Mesenchymal stem cell (in vitro differentiated cells and primary cell): ENCODE results near the gene MMP23B.

Experiments
- DNase-seq: peaks from one replicate; pipeline ENCODE4 v3.0.0-alpha.2; 2013
- H2AFZ ChIP-seq: one replicate; pipeline ENCODE4 v1.6.1; 2013; ENCODE audit warnings: low read depth, mild to moderate bottlenecking, control low read depth, inconsistent platforms, low read length, moderate library complexity
- H2AK5ac ChIP-seq: 2 replicates; pipeline ENCODE4 v1.6.1; 2013; ENCODE audit warnings: low read length, moderate library complexity, mild to moderate bottlenecking, inconsistent platforms; ENCODE audit not compliant: severe bottlenecking
- H2BK120ac ChIP-seq: one replicate; pipeline ENCODE4 v1.6.1; 2013; ENCODE audit warnings: low read depth, mild to moderate bottlenecking, inconsistent platforms, low read length, moderate library complexity
- H2BK12ac ChIP-seq, 2 experiments: one replicate each; pipeline ENCODE4 v1.6.1; 2013; ENCODE audit warnings: inconsistent platforms in 2 of 2, low read length in 2 of 2, mild to moderate bottlenecking in 2 of 2, moderate library complexity in 2 of 2, control low read depth in 1 of 2
- H2BK15ac ChIP-seq: one replicate; pipeline ENCODE4 v1.6.1; 2013; ENCODE audit warnings: mild to moderate bottlenecking, low read depth, inconsistent platforms; ENCODE audit not compliant: poor library complexity, severe bottlenecking
- H2BK5ac ChIP-seq: 2 replicates; pipeline ENCODE4 v1.6.1; 2013; ENCODE audit warnings: low read depth, mild to moderate bottlenecking, low read length, control low read depth, inconsistent platforms; ENCODE audit not compliant: poor library complexity, severe bottlenecking
- H3K14ac ChIP-seq, 2 experiments: one replicate each; pipeline ENCODE4 v1.6.1; 2013; ENCODE audit warnings: inconsistent platforms in 2 of 2, low read length in 2 of 2, control low read depth in 1 of 2, mild to moderate bottlenecking in 1 of 2, moderate library complexity in 1 of 2
- H3K18ac ChIP-seq, 2 experiments: one replicate each; pipeline ENCODE4 v1.6.1; 2013; ENCODE audit warnings: inconsistent platforms in 2 of 2, low read length in 2 of 2, control low read depth in 1 of 2, low read depth in 1 of 2, mild to moderate bottlenecking in 1 of 2
- H3K23ac ChIP-seq, 2 experiments: one replicate each; pipeline ENCODE4 v1.6.1; 2013; ENCODE audit warnings: inconsistent platforms in 2 of 2, low read length in 2 of 2, mild to moderate bottlenecking in 2 of 2, moderate library complexity in 2 of 2, control low read depth in 1 of 2
- H3K27ac ChIP-seq: 2 replicates; pipeline ENCODE4 v1.5.1; 2013; ENCODE audit warnings: mild to moderate bottlenecking, moderate library complexity, low read length, control low read depth, inconsistent platforms; ENCODE audit not compliant: poor library complexity, severe bottlenecking
- H3K27me3 ChIP-seq, 2 experiments: 2 replicates each; pipeline versions ENCODE4 v1.6.1 to v1.7.0; 2013; ENCODE audit warnings: low read length in 2 of 2, mild to moderate bottlenecking in 2 of 2, moderate library complexity in 2 of 2, control low read depth in 1 of 2, inconsistent platforms in 1 of 2; ENCODE audit not compliant: control insufficient read depth in 1 of 2, insufficient read depth in 1 of 2
- H3K36me3 ChIP-seq, 2 experiments: 2 replicates each; pipeline versions ENCODE4 v1.6.1 to v1.7.0; 2013; ENCODE audit warnings: low read length in 2 of 2, control low read depth in 1 of 2, inconsistent platforms in 1 of 2, low read depth in 1 of 2, mild to moderate bottlenecking in 1 of 2; ENCODE audit not compliant: insufficient read depth in 2 of 2, control insufficient read depth in 1 of 2
- H3K4ac ChIP-seq, 2 experiments: one replicate each; pipeline ENCODE4 v1.6.1; 2013; ENCODE audit warnings: inconsistent platforms in 2 of 2, low read length in 2 of 2, mild to moderate bottlenecking in 2 of 2, moderate library complexity in 2 of 2, control low read depth in 1 of 2, low read depth in 1 of 2
- H3K4me1 ChIP-seq: 2 replicates; pipeline ENCODE4 v1.6.1; 2013; ENCODE audit warnings: low read depth, low read length, control low read depth; ENCODE audit not compliant: control insufficient read depth, insufficient read depth
- H3K4me2 ChIP-seq: 2 replicates; pipeline ENCODE4 v1.6.1; 2013; ENCODE audit warnings: low read length, mild to moderate bottlenecking, inconsistent platforms; ENCODE audit not compliant: poor library complexity, severe bottlenecking
- H3K4me3 ChIP-seq, 2 experiments: 2 replicates each; pipeline versions ENCODE4 v1.5.1 to v1.7.0; 2013; ENCODE audit warnings: low read length in 2 of 2, mild to moderate bottlenecking in 2 of 2, control low read depth in 1 of 2, low read depth in 1 of 2; ENCODE audit not compliant: insufficient read depth in 1 of 2
- H3K79me1 ChIP-seq: replicated peaks from 2 replicates; pipeline ENCODE4 v1.6.1; 2013; ENCODE audit warnings: mild to moderate bottlenecking, control low read depth, low read length, inconsistent platforms; ENCODE audit not compliant: poor library complexity, severe bottlenecking
- H3K9ac ChIP-seq: 2 replicates; pipeline ENCODE4 v1.7.0; 2013; ENCODE audit warnings: mild to moderate bottlenecking, low read length, moderate library complexity
- H3K9me3 ChIP-seq: 2 replicates; pipeline ENCODE4 v1.7.0; 2013; ENCODE audit warnings: mild to moderate bottlenecking, low read length; ENCODE audit not compliant: control insufficient read depth
- H4K8ac ChIP-seq: one replicate; pipeline ENCODE4 v1.6.1; 2013; ENCODE audit warnings: inconsistent platforms, mild to moderate bottlenecking, low read length, moderate library complexity
- H4K91ac ChIP-seq: one replicate; pipeline ENCODE4 v1.6.1; 2013; ENCODE audit warnings: mild to moderate bottlenecking, low read length, inconsistent platforms
- WGBS: methylation state at CpG from one replicate; pipeline ENCODE4 v1.1.7; 2013; ENCODE audit warnings: mixed read lengths; 5-methylcytosine and 5-hydroxymethylcytosine counted together

Gene MMP23B

GRCh38 chr1:1620433-1621139, 11.4 kb upstream of the MMP23B start:
- no peak overlapping the region for H3K23ac ChIP-seq
- H2BK15ac ChIP-seq, result no peak overlapping the region
- H3K9me3 ChIP-seq, result no peaks in the 10 kb centered on the region
- H3K4me2 ChIP-seq, result no peak overlapping the region
- H3K36me3 ChIP-seq, result peaks cover 13 to 83% of the 10 kb centered on the region in 2 experiments
- no peak overlapping the region for H2AK5ac ChIP-seq
- H4K91ac ChIP-seq, result no peak overlapping the region
- H3K18ac ChIP-seq, result no peak overlapping the region
- no peak overlapping the region for H3K9ac ChIP-seq
- H3K14ac ChIP-seq, result no peak overlapping the region
- H3K4ac ChIP-seq, result no peak overlapping the region
- H2BK5ac ChIP-seq, result no peak overlapping the region
- H2AFZ ChIP-seq, result no peak overlapping the region
- H3K27me3 ChIP-seq, result no peaks in the 10 kb centered on the region
- peaks cover 51% of the 10 kb centered on the region for H3K79me1 ChIP-seq
- no peak overlapping the region for H3K27ac ChIP-seq
- H2BK120ac ChIP-seq, result no peak overlapping the region
- 93% methylated on average over 15 of the region's 16 CpGs for WGBS
- no peak overlapping the region for H3K4me3 ChIP-seq
- H2BK12ac ChIP-seq, result no peak overlapping the region
- peaks cover 28% of the 10 kb centered on the region for H3K4me1 ChIP-seq
- DNase-seq, result no peak
- no peak overlapping the region for H4K8ac ChIP-seq

- Histone ChIP-seq H2BK5ac (no peak overlapping the region), H4K91ac (no peak overlapping the region), H2BK15ac (no peak overlapping the region), H3K9ac (no peak overlapping the region), H3K4me1 (peaks cover 30% of the 10 kb centered on the region), H2BK120ac (no peak overlapping the region), H3K4me2 (no peak overlapping the region), H3K27me3 (no peaks in the 10 kb centered on the region), H3K79me1 (peaks cover 50% of the 10 kb centered on the region), H3K23ac (no peak overlapping the region), H3K4ac (no peak overlapping the region), H3K14ac (no peak overlapping the region), H3K9me3 (no peaks in the 10 kb centered on the region), H2AK5ac (no peak overlapping the region), H3K27ac (no peak overlapping the region), H3K36me3 (peaks cover 13 to 91% of the 10 kb centered on the region in 2 experiments), H3K18ac (no peak overlapping the region), H4K8ac (no peak overlapping the region), H2BK12ac (no peak overlapping the region), H3K4me3 (no peak overlapping the region), H2AFZ (no peak overlapping the region)
- 94% methylated on average over 31 of the region's 31 CpGs for WGBS
- no peak for DNase-seq
These were observed 10.6 kb upstream of the MMP23B start for GRCh38 chr1:1621173-1622009.

- 82% methylated on average over 21 of the region's 21 CpGs for WGBS
- Histone ChIP-seq H3K18ac (no peak overlapping the region), H3K23ac (no peak overlapping the region)
These were observed 9.8 kb upstream of the MMP23B start for GRCh38 chr1:1622010-1622787.

GRCh38 chr1:1622788-1623094, 9.2 kb upstream of the MMP23B start:
- H2BK5ac ChIP-seq, result no peak overlapping the region
- no peak overlapping the region for H3K14ac ChIP-seq
- no peaks in the 10 kb centered on the region for H3K27me3 ChIP-seq
- H2AFZ ChIP-seq, result no peak overlapping the region
- WGBS, result 89% methylated on average over 17 of the region's 17 CpGs
- no peak overlapping the region for H3K4me3 ChIP-seq
- no peak overlapping the region for H3K27ac ChIP-seq
- DNase-seq, result no peak
- no peak overlapping the region for H2AK5ac ChIP-seq
- no peak overlapping the region for H3K9ac ChIP-seq
- H3K79me1 ChIP-seq, result peaks cover 41% of the 10 kb centered on the region
- H3K4ac ChIP-seq, result no peak overlapping the region
- no peak overlapping the region for H2BK15ac ChIP-seq
- peaks cover 23% of the 10 kb centered on the region for H3K4me1 ChIP-seq
- H4K91ac ChIP-seq, result no peak overlapping the region
- H2BK120ac ChIP-seq, result no peak overlapping the region
- H3K36me3 ChIP-seq, result peaks cover 10 to 93% of the 10 kb centered on the region in 2 experiments
- no peak overlapping the region for H3K4me2 ChIP-seq
- H3K18ac ChIP-seq, result no peak overlapping the region
- no peak overlapping the region for H4K8ac ChIP-seq
- no peak overlapping the region for H2BK12ac ChIP-seq
- no peak overlapping the region for H3K23ac ChIP-seq
- no peaks in the 10 kb centered on the region for H3K9me3 ChIP-seq

More at GRCh38 chr1:1622010-1622787, 9.8 kb upstream of the MMP23B start:
- no peak overlapping the region for H2AK5ac ChIP-seq
- H3K79me1 ChIP-seq, result peaks cover 43% of the 10 kb centered on the region
- no peak overlapping the region for H4K91ac ChIP-seq
- no peak overlapping the region for H3K4ac ChIP-seq
- no peak overlapping the region for H2BK12ac ChIP-seq
- no peak overlapping the region for H3K27ac ChIP-seq
- no peak overlapping the region for H3K14ac ChIP-seq
- H2BK15ac ChIP-seq, result no peak overlapping the region
- peaks cover 13 to 92% of the 10 kb centered on the region in 2 experiments for H3K36me3 ChIP-seq
- DNase-seq, result peak; percentile 38
- peaks cover 23% of the 10 kb centered on the region for H3K4me1 ChIP-seq
- H4K8ac ChIP-seq, result no peak overlapping the region
- H3K4me3 ChIP-seq, result no peak overlapping the region
- no peak overlapping the region for H2AFZ ChIP-seq
- no peak overlapping the region for H2BK120ac ChIP-seq
- no peaks in the 10 kb centered on the region for H3K27me3 ChIP-seq
- no peak overlapping the region for H3K9ac ChIP-seq
- no peaks in the 10 kb centered on the region for H3K9me3 ChIP-seq
- H3K4me2 ChIP-seq, result no peak overlapping the region
- no peak overlapping the region for H2BK5ac ChIP-seq
